NCI-H510A treated with DMSO at 0.1 percent for 48 hours (cell line): Measurements from ENCODE around the gene MAP6.
"Not testable (repeated sequence)": the region's sequence is repeated elsewhere in the genome, so short reads cannot be mapped to it uniquely, and the experiment has no call there.

Source experiments
- DNase-seq: peaks from one replicate; lab custom pipeline; 2025; lab: John Stamatoyannopoulos, UW

Gene MAP6

DNA sequence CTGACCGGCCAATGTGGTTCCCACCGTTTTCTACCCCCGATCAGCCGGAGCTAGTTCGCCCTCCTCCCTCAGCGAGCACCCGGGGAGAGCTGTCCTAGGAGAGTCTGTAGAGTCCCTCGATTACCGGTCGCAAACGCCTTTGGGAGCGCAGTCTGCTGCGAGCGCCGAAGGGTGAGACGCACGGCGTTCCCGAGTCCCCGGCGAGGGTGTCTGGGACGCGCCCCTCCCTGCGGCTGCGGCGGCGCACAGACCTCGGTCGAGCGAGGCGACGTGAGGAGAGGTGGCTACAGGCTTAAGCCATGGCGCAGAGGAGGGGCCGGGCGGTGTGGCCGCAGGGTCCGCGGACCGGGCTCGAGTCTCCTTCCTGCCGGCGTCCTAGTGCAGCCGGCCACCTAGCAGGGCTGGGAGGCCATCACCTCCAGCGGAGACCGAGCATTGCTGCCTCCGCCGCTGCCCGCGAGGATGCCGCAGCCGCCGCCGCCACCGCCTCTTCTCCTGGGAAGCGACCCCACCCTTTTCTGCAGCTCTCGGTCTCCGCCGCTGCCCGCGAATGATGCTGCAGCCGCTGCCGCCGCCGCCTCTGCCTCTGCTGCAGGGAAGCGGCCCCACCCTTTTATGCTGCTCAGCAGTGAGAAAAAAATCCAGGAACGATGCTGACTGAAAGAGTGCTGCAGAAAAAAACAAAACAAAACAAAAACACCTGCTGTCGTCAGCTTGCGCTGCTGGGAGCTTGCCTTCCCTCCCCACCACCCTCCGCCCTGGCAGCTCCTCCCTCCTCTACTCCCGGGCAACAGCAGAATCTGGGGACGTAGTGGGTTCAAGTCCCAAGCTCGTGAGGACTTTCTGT is at the start of gene MAP6:
Gene MAP6 (minus strand): TSS at position 588 of the 847 bp plus-strand sequence. CDS start 669 bp downstream, outside the sequence.
- peak; percentile 80 for DNase-seq

DNA sequence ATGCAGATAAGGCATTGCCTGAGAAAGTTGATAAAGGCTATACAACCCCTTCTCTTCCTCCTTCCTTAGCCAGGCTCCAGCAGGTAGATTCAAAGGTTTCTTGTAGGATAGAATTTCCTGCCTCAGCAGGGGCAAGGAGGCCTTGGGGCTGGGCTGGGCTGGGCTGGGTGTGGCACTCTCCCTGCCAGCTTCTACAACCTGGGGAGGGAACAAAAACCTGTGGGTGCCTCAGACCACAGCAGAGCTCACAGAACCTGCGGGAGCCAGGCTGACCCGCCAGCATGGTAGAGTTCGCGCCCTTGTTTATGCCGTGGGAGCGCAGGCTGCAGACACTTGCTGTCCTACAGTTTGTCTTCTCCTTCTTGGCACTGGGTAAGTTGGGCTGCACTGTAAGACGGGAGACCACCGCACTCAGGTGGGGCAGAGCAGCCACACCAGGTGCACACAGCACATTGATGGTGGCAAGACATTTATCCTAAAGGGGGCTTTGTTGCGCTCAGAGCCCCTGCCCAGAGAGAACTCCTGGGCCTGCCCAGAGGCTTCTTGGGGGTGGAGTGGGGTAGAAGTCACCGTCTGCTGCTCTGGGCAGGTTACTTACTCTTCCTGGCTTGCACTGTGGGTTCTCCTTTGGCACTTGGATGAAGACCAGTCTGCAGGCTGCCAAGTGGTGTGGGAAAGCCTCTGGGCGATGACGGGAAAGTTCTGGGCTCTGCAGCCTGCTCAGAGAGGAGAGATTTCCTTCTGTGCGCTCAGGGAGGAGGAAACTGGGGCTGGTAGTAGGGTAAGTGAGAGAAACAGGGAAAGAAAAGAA is 49.0 kb upstream of the MAP6 start, which contains the start of gene MOGAT2:
Gene MOGAT2 (plus strand): TSS at position 231 of the 811 bp plus-strand sequence. CDS start 51 bp downstream, at position 282.
- no peak for DNase-seq

DNA sequence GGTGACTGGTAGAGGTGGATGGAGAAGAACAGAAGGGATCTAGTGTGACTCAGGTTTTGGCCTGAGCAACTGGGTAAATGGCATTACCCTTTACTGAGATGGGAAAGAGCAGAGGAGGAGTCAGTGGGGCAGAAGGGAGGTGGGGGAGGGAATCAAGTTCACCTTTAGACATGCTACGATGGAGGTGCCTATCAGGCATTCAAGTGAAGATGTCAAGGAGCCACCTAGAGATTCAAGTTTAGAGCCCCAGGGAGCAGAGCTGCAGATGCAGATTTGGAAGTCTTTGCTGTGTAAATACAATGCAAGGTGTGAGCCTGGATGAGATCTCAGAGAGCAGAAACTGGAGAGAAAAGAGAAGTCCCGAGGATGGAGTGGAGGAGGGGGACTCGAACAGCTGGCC is 47.8 kb upstream of the MAP6 start:
- no peak for DNase-seq

DNA sequence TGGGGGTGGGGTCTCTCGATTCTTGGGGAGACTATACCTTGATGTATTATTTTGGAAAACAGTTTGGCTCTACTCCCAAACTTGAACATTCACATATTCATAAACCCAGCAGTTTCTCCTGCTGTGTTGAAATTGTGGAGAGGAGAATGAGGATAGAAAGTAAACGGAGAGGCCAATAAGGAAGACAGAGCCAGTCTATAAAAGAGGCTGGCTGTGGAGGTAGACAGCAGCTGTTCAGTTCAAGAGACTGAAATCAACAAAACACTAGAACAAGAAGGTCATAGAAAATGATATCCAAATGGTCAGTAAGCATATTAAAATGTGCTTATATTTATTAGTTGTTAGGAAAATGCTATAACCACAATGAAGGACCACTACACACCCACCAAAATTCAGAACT is 46.9 kb upstream of the MAP6 start:
- peak; percentile 13 for DNase-seq

DNA sequence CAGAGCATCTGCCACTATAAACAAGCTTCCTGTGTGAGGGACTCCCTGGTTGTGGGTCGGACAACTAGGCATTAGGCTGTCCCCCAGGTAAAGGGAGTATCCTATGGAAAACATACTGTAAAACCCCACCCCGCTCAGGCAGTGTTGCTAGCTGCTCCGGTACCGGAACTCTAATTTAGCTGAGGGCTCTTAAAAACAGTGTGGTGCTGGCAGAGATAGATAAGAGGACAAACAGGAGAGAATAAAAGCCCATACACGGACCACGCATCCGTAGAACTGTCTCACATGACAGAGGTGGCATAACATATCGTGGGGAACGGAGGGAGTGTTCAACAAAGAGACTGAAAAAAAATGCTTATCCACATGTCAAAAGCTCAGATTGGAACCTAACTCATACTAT is 45.4 kb upstream of the MAP6 start:
- DNase-seq: peak; percentile 48

DNA sequence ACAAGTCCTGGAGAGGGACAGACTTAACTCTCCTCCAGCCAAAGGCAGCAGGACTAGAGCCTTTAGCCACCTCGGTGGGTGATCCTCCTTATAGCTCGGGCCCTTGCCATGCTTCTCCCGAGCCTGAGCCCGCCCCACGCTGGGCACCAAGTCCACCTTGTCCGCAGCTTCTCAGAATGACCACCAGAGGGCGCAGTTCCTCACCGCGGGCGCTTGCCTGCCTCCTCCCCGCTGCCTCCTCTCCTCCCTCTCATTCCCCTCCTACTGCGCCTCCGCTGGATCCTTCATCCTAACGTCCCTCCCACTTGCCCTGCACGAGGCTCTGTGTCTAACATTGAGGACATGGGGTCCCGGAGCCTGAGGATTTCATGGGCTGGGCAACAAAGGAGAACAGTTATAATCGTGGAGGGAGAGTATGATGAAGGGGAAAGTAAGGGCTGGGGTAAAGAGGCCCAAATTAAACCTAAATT is 37.5 kb upstream of the MAP6 start:
- peak; percentile 87 for DNase-seq

DNA sequence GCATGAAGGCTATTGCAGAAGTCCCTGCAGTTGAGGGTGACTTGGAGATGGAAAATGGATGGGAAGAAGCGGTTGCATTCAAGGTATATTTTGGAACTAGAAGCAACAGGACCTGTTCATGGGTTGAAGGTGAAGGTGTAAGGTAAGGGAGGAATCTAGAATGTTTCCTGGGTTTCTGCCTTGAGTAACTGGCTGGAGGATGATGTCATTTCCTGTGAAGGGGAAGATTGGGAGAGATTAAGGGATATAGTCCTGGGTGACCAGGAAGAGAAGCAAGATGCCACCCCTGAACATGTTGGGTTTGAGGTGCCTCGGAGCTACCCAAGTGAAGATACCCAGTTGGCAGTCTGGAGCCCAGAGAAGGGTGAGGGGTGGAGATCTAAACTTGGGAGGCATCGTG is 36.7 kb upstream of the MAP6 start:
- DNase-seq: no peak

DNA sequence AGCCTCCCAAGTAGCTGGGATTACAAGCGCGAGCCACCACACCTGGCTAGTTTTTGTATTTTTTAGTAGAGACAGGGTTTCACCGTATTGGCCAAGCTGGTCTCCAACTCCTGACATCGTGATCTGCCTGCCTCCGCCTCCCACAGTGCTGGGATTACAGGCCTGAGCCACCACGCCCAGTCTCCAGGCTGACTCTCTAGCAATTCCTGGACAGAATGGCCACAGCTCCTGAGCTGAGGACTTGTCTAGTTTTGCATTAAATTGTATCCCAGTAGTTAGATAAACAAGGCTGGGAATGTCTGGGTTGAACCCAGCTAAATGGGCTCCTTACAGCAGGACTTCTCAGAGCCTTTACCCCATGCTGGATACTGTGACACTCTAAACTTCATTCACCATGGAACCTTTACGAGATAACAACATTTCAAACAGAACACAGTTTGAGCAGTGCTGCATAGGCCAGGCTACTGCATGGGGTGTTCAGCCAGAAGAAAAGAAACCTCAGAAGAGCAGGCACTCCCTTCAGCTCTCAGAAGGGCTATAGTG is 34.9 kb upstream of the MAP6 start:
- DNase-seq: no peak

DNA sequence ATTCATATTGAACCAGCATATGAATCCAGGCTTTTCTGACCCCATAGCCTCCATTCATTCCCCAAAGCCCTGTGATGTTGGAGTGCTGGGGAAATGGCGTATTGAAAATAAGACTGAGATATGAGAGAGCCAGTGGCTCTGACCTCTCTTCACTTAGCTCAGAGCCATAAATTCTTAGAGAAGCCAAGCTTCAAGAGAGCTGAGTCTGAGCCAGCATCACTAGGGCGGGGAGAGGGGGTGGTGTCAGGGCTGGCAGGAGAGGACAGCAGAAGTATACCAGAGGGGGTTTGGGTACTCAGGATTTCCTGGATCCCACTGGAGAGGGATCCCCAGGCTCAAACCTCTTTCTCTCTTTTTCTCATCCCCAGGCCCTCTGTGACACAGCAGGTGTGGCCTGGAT is 32.1 kb upstream of the MAP6 start:
- DNase-seq: no peak

DNA sequence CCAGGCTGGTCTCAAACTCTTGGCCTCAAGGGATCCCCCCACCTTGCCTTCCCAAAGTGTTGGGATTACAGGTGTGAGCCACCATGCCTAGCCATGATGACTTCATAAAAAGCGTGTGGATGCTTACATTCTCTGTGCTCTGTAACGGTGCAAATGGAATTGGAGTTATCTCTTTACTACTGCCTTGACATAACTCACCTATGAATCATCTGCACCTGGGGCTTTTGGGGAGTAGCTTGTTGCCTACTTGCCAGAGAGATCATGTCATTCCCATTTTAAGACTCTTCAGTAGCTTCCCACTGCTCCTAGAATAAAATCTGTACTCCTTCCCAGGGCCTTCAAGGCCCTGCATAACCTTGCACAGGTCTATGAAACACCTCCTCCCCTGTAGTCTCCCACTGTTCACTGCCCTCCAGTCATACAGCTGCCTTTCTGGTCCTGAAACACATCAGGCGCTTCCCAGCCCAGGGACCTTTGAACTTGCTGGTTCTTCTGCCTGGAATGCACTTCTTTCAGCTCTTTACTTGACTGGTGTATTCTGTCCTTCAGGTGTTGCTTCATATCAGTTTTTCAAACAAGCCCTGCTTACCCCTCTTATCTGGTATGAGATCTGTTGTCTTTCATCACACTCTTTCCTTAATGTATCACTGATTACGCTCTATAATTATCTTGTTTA is 29.2 kb upstream of the MAP6 start:
- no peak for DNase-seq

DNA sequence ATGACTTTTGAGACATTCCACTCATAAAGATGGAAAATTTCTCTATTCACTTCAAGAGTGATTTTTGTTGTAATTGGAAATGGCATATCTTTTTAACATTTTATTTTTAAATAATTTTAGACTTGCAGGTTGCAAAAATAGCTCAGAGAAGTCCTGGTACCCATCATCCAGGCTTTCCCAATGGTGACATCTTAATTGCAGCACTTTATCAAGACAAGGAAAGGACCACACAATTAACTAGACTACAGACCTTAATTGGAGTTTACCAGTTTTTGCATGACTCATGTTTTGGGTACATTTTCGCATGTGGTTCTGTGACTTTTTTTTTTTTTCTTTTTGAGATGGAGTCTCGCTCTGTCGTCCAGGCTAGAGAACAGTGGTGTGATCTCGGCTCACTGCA is 23.0 kb upstream of the MAP6 start:
- DNase-seq: no peak

DNA sequence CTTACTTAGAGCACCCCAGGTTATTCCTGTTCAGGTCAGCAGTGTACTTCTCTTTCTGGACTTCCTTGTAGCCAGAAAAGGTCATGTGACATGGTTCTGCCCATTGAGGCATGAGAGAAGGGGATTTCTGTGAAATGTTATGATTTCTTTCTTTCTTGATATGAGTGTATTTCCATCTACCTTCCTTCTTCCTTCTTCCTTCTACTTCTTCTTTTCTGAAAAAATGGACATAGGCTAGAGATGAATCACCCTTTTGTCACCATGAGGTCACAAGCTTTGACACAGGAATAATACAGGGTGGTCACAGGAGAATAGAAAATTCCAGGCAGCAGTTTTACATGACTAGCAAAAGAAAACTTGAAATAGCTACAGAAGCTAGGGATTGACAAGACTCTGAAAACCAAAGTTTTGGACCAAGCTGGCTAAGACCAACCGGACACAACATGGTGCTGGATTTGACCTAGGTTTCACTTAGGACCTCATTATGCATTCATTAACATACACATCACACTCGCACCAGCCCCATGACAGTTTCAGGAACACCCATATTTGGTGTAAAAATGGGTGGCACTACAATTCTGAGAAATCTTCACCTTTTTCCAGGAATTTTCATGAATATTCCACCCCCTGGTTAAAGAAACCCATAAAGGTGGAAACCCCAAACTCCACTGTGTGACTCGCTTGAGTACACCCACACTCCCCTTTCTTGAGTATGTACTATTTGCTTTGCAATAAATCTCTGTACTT is 21.2 kb upstream of the MAP6 start:
- DNase-seq: no peak

DNA sequence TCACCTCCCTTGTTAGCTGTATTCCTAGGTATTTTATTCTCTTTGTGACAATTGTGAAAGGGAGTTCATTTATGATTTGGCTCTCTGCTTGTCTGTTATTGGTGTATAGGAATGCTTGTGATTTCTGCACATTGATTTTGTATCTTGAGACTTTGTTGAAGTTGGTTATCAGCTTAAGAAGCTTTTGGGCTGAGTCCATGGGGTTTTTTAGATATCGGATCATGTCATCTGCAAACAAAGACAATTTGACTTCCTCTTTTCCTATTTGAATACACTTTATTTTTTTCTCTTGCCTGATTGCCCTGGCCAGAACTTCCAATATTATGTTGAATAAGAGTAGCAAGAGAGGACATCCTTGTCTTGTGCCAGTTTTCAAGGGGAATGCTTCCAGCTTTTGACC is 15.0 kb upstream of the MAP6 start:
- DNase-seq: not testable (repeated sequence)

DNA sequence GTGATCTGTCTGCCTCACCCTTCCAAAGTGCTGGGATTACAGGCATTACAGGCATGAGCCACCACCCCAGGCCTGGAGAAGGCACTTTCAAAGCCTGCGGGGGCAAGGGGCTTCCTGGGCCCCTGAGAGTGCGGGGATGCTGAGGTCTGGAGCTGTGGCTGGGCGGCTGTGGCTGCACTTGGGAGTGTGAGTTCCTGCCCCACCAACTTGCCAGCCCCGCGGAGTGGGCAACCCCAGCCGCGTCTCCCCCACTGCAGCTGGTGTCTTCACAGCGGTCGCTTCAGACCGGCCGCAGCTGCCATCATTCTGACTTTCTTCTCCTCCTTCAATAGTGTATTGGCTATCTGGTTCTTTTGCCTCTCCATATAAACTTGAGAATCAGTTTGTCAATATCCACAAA is 10.7 kb upstream of the MAP6 start:
- DNase-seq: no peak

DNA sequence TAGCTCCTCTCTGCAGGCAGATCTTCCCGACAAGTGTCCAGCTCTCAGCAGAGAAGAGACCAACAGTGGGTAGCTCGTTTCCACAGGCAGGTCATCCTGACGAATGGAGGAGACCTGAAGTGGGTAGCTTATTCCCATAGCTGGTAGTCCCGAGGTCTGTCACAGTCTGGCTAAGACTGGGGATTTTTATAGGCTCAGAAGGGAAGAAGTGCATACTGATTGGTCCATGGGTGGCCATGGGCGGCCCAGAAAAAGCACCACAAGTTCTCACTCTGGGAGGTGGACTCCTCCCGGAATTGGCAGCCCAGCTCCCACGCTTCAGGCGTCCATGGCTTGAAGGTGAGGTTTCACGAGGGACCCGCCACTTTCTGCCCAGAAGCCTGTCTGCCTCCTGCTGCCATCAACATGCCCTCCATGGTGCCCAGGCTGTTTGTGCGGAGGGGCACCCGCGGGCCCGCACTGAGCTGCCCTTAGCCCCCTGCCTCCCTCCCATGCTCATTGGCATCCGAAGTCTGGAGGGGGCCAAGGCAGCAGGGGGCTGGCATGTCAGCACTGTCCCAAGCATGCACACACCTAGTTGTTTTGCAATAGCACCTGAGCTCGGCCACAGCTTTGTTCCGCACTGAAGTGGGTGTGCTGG is 9.9 kb upstream of the MAP6 start:
- DNase-seq: no peak

DNA sequence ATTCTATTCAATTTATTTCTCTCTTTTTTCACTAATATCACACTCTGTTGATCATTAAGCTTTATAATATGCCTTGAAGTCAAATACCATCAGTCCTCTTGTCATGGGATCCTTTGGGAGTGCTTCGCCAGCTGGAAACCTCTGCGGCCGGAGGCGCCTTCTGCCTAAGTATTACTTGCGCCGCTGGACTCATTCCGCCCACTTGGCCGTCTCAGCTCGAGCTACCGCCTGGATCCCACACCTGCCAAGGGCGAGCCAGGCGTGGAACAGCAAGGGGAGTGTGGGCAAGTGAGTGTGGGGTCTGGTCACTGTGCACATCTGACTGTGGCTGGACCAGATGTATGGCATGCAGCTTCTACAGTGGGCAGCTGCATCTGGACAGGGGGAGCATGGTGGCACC is 9.1 kb upstream of the MAP6 start:
- no peak for DNase-seq

DNA sequence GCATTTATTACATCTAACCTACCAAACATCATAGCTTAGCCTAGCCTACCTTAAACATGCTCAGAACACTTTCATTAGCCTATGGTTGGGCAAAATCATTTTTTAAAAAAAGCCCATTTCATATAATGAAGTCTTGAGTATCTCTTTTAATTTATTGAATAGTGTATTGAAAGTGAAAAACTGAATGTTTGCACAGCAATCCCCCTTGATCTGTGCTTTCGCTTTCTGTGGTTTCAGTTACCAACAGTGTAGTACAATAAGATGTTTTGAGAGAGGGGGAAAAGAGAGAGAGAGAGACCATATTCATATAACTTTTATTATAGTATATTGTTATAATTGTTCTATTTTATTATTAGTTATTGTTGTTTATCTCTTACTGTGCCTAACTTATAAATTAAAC is 8.4 kb upstream of the MAP6 start:
- no peak for DNase-seq

DNA sequence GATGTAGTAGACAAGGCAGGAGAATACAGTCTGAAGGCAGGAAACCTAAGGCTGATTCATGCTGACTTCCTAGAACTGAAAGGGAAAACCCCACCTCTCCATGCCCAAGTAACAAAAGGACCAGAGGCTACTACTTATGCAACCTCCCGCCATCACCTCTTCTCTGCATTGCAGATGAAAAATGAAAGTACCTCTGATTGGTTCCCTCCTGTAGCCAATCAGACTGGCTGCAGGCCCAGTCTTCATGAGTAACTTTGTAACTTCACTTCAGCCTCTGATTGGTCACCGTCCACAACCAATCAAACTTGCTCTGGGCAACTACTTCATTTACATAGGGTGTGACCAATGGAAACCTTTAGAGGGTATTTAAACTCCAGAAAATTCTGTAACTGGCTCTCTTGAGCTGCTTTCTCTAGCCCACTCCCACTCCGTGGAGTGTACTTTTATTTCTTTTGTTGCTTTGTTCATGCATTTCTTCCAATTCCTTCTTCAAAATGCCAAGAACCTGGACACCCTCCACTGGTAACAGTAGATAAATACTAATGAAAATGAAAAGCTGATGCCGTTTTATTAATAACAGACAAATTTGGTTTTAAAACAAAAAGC is 5.2 kb upstream of the MAP6 start:
- DNase-seq: no peak

DNA sequence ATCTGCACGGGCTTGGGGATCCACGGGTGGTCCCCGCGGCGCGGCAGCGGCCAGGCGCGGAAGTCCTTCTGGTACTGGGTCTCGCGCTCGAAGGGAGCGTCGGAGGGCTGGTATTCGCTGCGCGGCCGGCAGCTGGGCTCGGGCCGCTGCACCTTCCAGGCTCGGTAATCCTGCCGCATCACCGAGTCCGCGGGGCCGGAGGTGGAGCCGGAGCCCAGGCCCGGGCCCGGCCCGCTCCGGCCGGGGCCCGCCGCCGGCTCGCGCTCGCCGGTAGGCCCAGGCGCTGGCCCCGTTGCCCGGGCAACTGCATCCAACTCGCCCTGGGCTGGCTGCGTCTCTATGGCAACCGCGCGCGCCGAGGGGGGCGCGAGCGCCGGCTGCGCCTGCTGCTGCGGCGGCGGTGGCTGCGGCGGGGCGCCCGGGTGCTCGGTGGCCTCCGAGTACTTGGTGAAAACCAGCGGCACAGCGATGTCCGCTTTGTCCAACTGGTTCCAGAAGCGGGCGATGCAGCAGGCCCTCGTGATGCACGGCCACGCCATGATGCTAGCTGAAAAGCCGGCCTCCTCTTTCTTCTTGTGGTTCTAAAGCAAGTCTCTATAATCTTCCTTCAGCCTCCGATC is 897 bp downstream of the MAP6 start:
- DNase-seq: peak; percentile 57

DNA sequence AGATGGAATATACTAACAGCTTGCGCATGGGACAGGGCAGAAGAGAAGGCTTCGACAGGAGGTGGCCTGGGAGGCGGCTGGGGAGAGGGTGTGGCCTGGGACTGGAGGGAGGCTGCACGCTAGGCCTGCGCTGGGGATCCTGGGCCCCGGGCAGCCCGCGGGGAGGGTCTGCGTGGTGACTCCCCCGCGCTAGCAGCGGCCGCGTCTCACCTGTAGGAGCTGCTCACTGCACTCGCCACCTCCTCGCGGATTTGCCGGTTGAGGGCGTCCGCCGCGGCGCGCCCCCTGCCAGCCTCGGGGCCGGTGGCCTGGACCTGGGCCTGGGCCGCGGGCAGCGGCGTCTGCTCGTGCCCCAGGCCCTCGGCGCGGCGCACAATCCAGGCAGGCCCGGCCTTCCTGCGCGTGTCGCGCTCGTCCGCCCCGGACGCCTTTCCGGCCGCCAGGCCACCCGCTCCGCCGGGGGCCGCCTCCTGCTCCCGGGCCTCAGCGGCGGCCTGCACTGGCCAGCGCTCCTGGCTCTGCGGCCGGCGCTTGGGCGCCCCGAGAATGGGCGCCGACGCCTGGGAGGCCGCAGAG is 1.5 kb downstream of the MAP6 start:
- DNase-seq: peak; percentile 42
